ENCODE data around the gene GJB6. TPM values are rescaled to one million over a fixed set of nuclear protein-coding genes. Genes with fewer than 3 reads are reported as not detected.

The GJB6 gene
- total and polyA plus RNA-seq, 7 experiments from 2014 or later, result 0.20 to 2.4 (median 1.1) TPM

GRCh38 chr13:20185366-20186056 lies 46.6 kb downstream of the GJB6 start:
- no peak for DNase-seq
- Mint-ChIP-seq H3K9me3 (no peaks in the 10 kb centered on the region), H3K4me3 (no peak overlapping the region), H3K4me1 (peaks cover 0 to 2% (median under 1%) of the 10 kb centered on the region in 7 donors), H3K27me3 (peaks cover 10 to 39% (median 20%) of the 10 kb centered on the region in 5 donors), H3K36me3 (no peaks in the 10 kb centered on the region), H3K27ac (no peak overlapping the region)
- Histone ChIP-seq H3K27me3 (ENCODE audit: control insufficient read depth in 2 of 2, insufficient read depth in 2 of 2, low read length in 2 of 2) (no peaks in the 10 kb centered on the region), H3K36me3 (ENCODE audit: control insufficient read depth in 2 of 3, insufficient read depth in 3 of 3, low read length in 3 of 3) (no peaks in the 10 kb centered on the region), H3K4me1 (ENCODE audit: control insufficient read depth in 2 of 2, insufficient read depth in 2 of 2, low read length in 2 of 2) (no peaks in the 10 kb centered on the region), H3K27ac (ENCODE audit: low read depth, low read length) (no peak overlapping the region), H3K4me3 (ENCODE audit: low read length) (no peak overlapping the region), H3K9me3 (ENCODE audit: control insufficient read depth in 2 of 3, low read length in 3 of 3) (no peaks in the 10 kb centered on the region)
- ChIA-PET POLR2A (interaction anchor here (0.5 kb wide), 1 partner anchor 304 kb away, joined by 3 read pairs; no protein-coding TSS in a partner anchor), CTCF (interaction anchor here (1.4 kb wide), 1 partner anchor 12 kb away, joined by 9 read pairs; no protein-coding TSS in a partner anchor)
- ATAC-seq, result no peak
- intact Hi-C loops (cut with micrococcal nuclease), result no loop called here

DNA sequence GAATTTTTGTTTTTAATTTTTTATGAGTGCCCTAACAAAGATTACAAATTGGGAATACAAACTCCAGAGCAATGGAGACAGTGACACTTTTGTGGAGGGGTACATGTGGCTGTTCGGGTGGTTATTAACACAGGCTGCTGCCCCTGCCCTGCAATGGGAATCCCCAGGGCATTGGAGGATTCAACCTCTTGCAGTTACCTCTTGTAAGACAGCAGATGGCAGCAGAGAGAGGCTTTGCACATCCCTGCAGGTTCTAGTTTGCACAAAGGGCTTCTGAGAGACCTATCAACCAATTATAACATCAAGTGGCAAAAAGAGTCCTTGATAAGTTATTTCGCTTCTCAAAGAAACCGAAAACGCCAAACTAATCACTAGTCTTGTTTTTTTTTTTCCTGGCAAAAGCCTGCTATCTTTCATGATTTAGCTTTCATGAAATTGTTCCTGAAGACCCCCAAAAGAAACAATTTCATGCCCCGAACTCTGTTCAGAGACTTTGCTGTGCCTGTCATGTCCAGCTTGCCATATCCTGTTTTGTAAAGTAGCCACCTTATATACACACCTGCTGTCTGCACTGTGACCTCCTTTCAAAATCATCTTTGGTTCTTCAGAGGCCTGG lies 49.8 kb downstream of the GJB6 start:
- Mint-ChIP-seq H3K27me3 (peaks cover 37 to 48% (median 43%) of the 10 kb centered on the region in 5 donors), H3K4me3 (no peak overlapping the region), H3K4me1 (no peaks in the 10 kb centered on the region), H3K36me3 (peaks cover 0 to 4% (median 0%) of the 10 kb centered on the region in 5 donors), H3K9me3 (no peaks in the 10 kb centered on the region), H3K27ac (no peak overlapping the region)
- Histone ChIP-seq H3K4me3 (ENCODE audit: low read length) (no peak overlapping the region), H3K27ac (ENCODE audit: low read depth, low read length) (no peak overlapping the region), H3K36me3 (ENCODE audit: control insufficient read depth in 2 of 3, insufficient read depth in 3 of 3, low read length in 3 of 3) (no peaks in the 10 kb centered on the region), H3K4me1 (ENCODE audit: control insufficient read depth in 2 of 2, insufficient read depth in 2 of 2, low read length in 2 of 2) (no peaks in the 10 kb centered on the region), H3K9me3 (ENCODE audit: control insufficient read depth in 2 of 3, low read length in 3 of 3) (no peaks in the 10 kb centered on the region), H3K27me3 (ENCODE audit: control insufficient read depth in 2 of 2, insufficient read depth in 2 of 2, low read length in 2 of 2) (peaks cover 0 to 10% of the 10 kb centered on the region in 2 donors)
- ATAC-seq, result peak; percentile 99
- POLR2A ChIA-PET, result interaction anchor here (0.5 kb wide), 1 partner anchor 66 kb away, joined by 3 read pairs; no protein-coding TSS in a partner anchor
- DNase-seq, result peak in 7 of 9 donors; percentile 43 to 77 (median 67)
- CTCF ChIA-PET, result interaction anchor here (1.3 kb wide), 1 partner anchor 15 kb away, joined by 3 read pairs; no protein-coding TSS in a partner anchor
- intact Hi-C loops (cut with micrococcal nuclease), result loop anchor here (1.0 to 5.0 kb wide), 7 partner anchors 14 to 1295 kb away; no protein-coding TSS in a partner anchor

DNA sequence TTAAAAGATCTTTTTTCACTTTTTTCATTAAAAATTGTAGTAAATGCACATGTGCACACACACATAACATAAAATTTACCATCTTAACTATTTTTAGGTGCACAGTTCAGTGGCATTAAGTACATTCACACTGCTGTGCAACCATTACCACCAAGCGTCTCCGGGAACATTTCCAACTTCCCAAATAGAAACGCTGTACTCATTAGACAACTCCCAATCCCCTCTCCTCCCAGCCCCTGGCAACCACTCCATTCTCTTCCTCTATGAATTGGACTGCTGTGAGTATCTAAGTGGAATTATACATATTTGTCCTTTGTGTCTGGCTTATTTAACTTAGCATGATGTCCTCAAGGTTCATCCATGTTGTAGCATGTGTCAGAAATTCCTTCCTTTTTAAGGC lies 50.9 kb downstream of the GJB6 start:
- no peaks in the 10 kb centered on the region for H3K4me1 ChIP-seq (ENCODE audit: control insufficient read depth in 2 of 2, insufficient read depth in 2 of 2, low read length in 2 of 2)
- intact Hi-C loops (cut with micrococcal nuclease), result loop anchor here in 1 of 2 donors (5.0 kb wide), 1 partner anchor 1296 kb away; no protein-coding TSS in a partner anchor
- H3K4me3 Mint-ChIP-seq, result no peak overlapping the region
- H3K27ac ChIP-seq (ENCODE audit: low read depth, low read length), result no peak overlapping the region
- H3K9me3 ChIP-seq (ENCODE audit: control insufficient read depth in 2 of 3, low read length in 3 of 3), result no peaks in the 10 kb centered on the region
- peaks cover 0 to 10% of the 10 kb centered on the region in 2 donors for H3K27me3 ChIP-seq (ENCODE audit: control insufficient read depth in 2 of 2, insufficient read depth in 2 of 2, low read length in 2 of 2)
- ChIA-PET POLR2A (no interaction called here), CTCF (interaction anchor here (1.3 kb wide), 1 partner anchor 16 kb away, joined by 3 read pairs; no protein-coding TSS in a partner anchor)
- ATAC-seq (no peak), DNase-seq (no peak)
- no peaks in the 10 kb centered on the region for H3K9me3 Mint-ChIP-seq
- no peaks in the 10 kb centered on the region for H3K4me1 Mint-ChIP-seq
- H3K4me3 ChIP-seq (ENCODE audit: low read length), result no peak overlapping the region
- H3K36me3 ChIP-seq (ENCODE audit: control insufficient read depth in 2 of 3, insufficient read depth in 3 of 3, low read length in 3 of 3), result no peaks in the 10 kb centered on the region
- peaks cover 44 to 54% (median 51%) of the 10 kb centered on the region in 5 donors for H3K27me3 Mint-ChIP-seq
- H3K36me3 Mint-ChIP-seq, result peaks cover 0 to 4% (median 0%) of the 10 kb centered on the region in 5 donors
- no peak overlapping the region for H3K27ac Mint-ChIP-seq

- no peaks in the 10 kb centered on the region for H3K9me3 ChIP-seq (ENCODE audit: control insufficient read depth in 2 of 3, low read length in 3 of 3)
- peaks cover 0 to 11% (median 6%) of the 10 kb centered on the region in 7 donors for H3K4me1 Mint-ChIP-seq
- H3K27ac ChIP-seq (ENCODE audit: low read depth, low read length), result no peak overlapping the region
- CTCF ChIA-PET, result no interaction called here
- peaks cover 71 to 82% (median 78%) of the 10 kb centered on the region in 5 donors for H3K27me3 Mint-ChIP-seq
- H3K4me3 Mint-ChIP-seq, result no peak overlapping the region
- no peaks in the 10 kb centered on the region for H3K4me1 ChIP-seq (ENCODE audit: control insufficient read depth in 2 of 2, insufficient read depth in 2 of 2, low read length in 2 of 2)
- no peak for ATAC-seq
- peaks cover 0 to 4% (median 0%) of the 10 kb centered on the region in 5 donors for H3K36me3 Mint-ChIP-seq
- no peaks in the 10 kb centered on the region for H3K36me3 ChIP-seq (ENCODE audit: control insufficient read depth in 2 of 3, insufficient read depth in 3 of 3, low read length in 3 of 3)
- DNase-seq, result no peak
- POLR2A ChIA-PET, result no interaction called here
- H3K4me3 ChIP-seq (ENCODE audit: low read length), result no peak overlapping the region
- intact Hi-C loops (cut with micrococcal nuclease), result no loop called here
- H3K27me3 ChIP-seq (ENCODE audit: control insufficient read depth in 2 of 2, insufficient read depth in 2 of 2, low read length in 2 of 2), result peaks cover 4 to 10% of the 10 kb centered on the region in 2 donors
- H3K27ac Mint-ChIP-seq, result no peak overlapping the region
- no peaks in the 10 kb centered on the region for H3K9me3 Mint-ChIP-seq
Observed at GRCh38 chr13:20178156-20178555, 54.0 kb downstream of the GJB6 start.

DNA sequence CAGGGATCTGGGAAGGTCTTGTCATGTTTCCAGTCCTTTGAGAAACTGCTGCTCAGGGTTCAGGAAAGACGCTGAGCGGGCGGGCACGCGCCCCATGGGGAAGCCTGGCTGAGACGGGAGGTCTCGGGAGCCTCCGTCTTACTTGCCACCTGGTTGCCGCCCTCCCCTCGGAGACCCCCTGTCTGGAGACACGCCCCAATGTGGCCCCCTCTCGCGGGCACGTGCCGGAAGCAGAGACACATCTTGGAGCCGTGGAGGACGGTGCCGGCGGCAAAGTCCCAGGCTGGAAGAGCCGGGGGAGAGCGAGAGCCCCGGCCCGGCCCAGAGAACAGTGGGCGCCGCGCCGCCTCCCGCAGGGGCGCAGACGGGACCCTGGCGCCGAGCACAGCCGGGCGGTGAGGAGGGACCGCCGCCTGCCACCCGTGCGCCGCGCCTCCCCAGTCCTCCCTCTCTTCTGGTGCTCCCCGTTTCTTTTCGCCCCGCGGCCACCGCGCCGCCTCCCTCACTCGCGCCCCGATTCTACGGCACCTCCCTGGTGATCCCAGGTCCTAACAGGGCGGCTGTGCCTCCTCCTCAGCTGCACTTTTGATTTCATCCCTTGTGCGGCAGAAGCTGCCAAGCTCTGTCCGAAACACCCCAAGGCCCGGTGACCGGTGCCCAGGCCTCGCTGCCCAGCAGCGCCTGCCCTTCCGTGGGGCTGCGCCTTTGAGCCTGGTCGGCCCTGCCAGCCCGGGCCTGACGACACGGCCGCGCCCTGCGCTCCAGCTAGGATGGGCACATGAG lies 54.9 kb downstream of the GJB6 start:
- H3K4me3 ChIP-seq (ENCODE audit: low read length), result no peak overlapping the region
- intact Hi-C loops (cut with micrococcal nuclease), result no loop called here
- Mint-ChIP-seq H3K27me3 (peaks cover 78 to 89% (median 81%) of the 10 kb centered on the region in 5 donors), H3K9me3 (no peaks in the 10 kb centered on the region), H3K4me3 (no peak overlapping the region), H3K27ac (no peak overlapping the region), H3K4me1 (peaks cover 0 to 11% (median 6%) of the 10 kb centered on the region in 7 donors), H3K36me3 (peaks cover 0 to 4% (median 0%) of the 10 kb centered on the region in 5 donors)
- no peaks in the 10 kb centered on the region for H3K9me3 ChIP-seq (ENCODE audit: control insufficient read depth in 2 of 3, low read length in 3 of 3)
- H3K27me3 ChIP-seq (ENCODE audit: control insufficient read depth in 2 of 2, insufficient read depth in 2 of 2, low read length in 2 of 2), result peaks cover 4 to 10% of the 10 kb centered on the region in 2 donors
- POLR2A ChIA-PET, result no interaction called here
- DNase-seq (no peak), ATAC-seq (no peak)
- H3K36me3 ChIP-seq (ENCODE audit: control insufficient read depth in 2 of 3, insufficient read depth in 3 of 3, low read length in 3 of 3), result no peaks in the 10 kb centered on the region
- H3K27ac ChIP-seq (ENCODE audit: low read depth, low read length), result no peak overlapping the region
- CTCF ChIA-PET, result no interaction called here
- H3K4me1 ChIP-seq (ENCODE audit: control insufficient read depth in 2 of 2, insufficient read depth in 2 of 2, low read length in 2 of 2), result no peaks in the 10 kb centered on the region

DNA sequence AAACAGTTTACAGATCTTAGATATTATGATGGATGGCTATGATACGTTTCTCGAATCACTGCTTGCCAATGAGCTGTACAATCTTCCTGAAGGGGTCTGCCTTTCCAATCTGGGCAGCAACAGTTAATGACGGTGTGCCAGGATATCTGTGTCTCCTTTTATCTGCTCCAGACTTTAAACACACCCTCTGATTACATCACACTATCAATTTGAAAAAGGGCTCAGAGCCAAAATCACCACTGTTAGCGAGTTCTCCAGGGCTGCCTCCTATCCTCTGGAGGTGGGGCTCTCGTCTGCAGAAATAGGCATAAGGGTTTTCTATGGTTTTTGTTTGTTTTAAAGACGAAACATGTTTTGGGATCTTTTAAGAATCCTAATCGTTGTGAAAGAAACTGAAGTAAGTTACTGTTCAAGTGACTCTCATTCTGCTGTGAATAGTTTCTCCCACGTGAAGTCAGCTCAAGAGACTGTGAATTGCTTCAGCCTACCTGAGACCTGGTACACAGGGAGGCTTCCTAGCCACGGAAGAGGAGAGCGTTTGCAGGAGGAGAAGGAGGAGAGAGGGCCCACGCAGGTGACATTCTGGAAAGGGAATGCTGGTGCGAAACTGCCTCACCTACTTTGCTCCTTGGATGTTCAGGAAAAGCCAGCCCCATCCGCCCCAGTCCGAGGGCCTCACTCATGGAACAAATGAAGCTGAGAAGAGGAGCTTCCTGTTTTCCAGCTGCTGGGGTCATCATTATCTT lies 56.0 kb downstream of the GJB6 start:
- H3K9me3 ChIP-seq (ENCODE audit: control insufficient read depth in 2 of 3, low read length in 3 of 3), result no peaks in the 10 kb centered on the region
- Mint-ChIP-seq H3K27ac (no peak overlapping the region), H3K9me3 (peaks cover 0 to 1% (median 0%) of the 10 kb centered on the region in 11 donors), H3K4me3 (no peak overlapping the region), H3K27me3 (peaks cover 74 to 90% (median 83%) of the 10 kb centered on the region in 5 donors), H3K36me3 (peaks cover 0 to 4% (median 0%) of the 10 kb centered on the region in 5 donors), H3K4me1 (peaks cover 0 to 11% (median 6%) of the 10 kb centered on the region in 7 donors)
- CTCF ChIA-PET, result interaction anchor here (0.6 to 1.7 kb wide), 4 partner anchors 8 to 121 kb away, joined by 3 to 5 read pairs (median 4); no protein-coding TSS in a partner anchor
- peaks cover 4 to 10% of the 10 kb centered on the region in 2 donors for H3K27me3 ChIP-seq (ENCODE audit: control insufficient read depth in 2 of 2, insufficient read depth in 2 of 2, low read length in 2 of 2)
- H3K36me3 ChIP-seq (ENCODE audit: control insufficient read depth in 2 of 3, insufficient read depth in 3 of 3, low read length in 3 of 3), result no peaks in the 10 kb centered on the region
- no peaks in the 10 kb centered on the region for H3K4me1 ChIP-seq (ENCODE audit: control insufficient read depth in 2 of 2, insufficient read depth in 2 of 2, low read length in 2 of 2)
- intact Hi-C loops (cut with micrococcal nuclease), result no loop called here
- POLR2A ChIA-PET, result no interaction called here
- H3K4me3 ChIP-seq (ENCODE audit: low read length), result no peak overlapping the region
- DNase-seq (no peak), ATAC-seq (no peak)
- H3K27ac ChIP-seq (ENCODE audit: low read depth, low read length), result no peak overlapping the region
